Stimulated activated CD4-positive, alpha-beta T cell treated with anti-CD3 and anti-CD28 coated beads, TNF-alpha, amount 100 ng/mL, for 48 hours (primary cell): ENCODE data around the gene SPINT2.

Experiments
- DNase-seq, 3 donors: peaks; one replicate each; pipeline ENCODE4 v3.0.0-alpha.2; 2020; ENCODE audit warnings: low read depth in 3 of 3

The SPINT2 gene

GRCh38 chr19:38294090-38294489 lies 29.7 kb downstream of the SPINT2 start:
- DNase-seq = no peak

- no peak for DNase-seq
Observed at GRCh38 chr19:38298821-38299680, 34.7 kb downstream of the SPINT2 start.

- no peak for DNase-seq
Observed at GRCh38 chr19:38303517-38304351, 39.4 kb downstream of the SPINT2 start, which contains the start of gene C19orf33. TSS of gene C19orf33 (plus strand) at chr19:38304251. CDS start at chr19:38304262, 11 bp downstream.

- DNase-seq = no peak
Observed at GRCh38 chr19:38304352-38304865, 40.0 kb downstream of the SPINT2 start.

GRCh38 chr19:38304866-38305429 lies 40.6 kb downstream of the SPINT2 start:
- no peak for DNase-seq

GRCh38 chr19:38306236-38306635 lies 41.9 kb downstream of the SPINT2 start:
- DNase-seq = no peak

- no peak for DNase-seq
Observed at GRCh38 chr19:38307076-38307475, 42.7 kb downstream of the SPINT2 start.

GRCh38 chr19:38307597-38307996 lies 43.2 kb downstream of the SPINT2 start:
- DNase-seq = no peak

GRCh38 chr19:38308006-38308766 lies 43.8 kb downstream of the SPINT2 start:
- no peak for DNase-seq

GRCh38 chr19:38308926-38309614 lies 44.7 kb downstream of the SPINT2 start:
- DNase-seq = no peak

- DNase-seq = no peak
Observed at GRCh38 chr19:38309615-38310278, 45.4 kb downstream of the SPINT2 start.

GRCh38 chr19:38310279-38310670 lies 45.9 kb downstream of the SPINT2 start:
- no peak for DNase-seq

- no peak for DNase-seq
Observed at GRCh38 chr19:38310986-38311385, 46.6 kb downstream of the SPINT2 start.

GRCh38 chr19:38315657-38316476 lies 51.5 kb downstream of the SPINT2 start, which contains the start of gene YIF1B:
TSS of gene YIF1B (minus strand) at chr19:38315947. CDS start at chr19:38315917, 30 bp downstream.
- DNase-seq = peak; percentile 91 to 94 (median 94)

GRCh38 chr19:38316477-38317067 lies 52.2 kb downstream of the SPINT2 start:
- DNase-seq = no peak

- DNase-seq = no peak
Observed at GRCh38 chr19:38317104-38317612, 52.8 kb downstream of the SPINT2 start.

GRCh38 chr19:38318660-38319059 lies 54.3 kb downstream of the SPINT2 start:
- DNase-seq = no peak

- peak in 2 of 3 donors; percentile 28 for DNase-seq
Observed at GRCh38 chr19:38319421-38320258, 55.3 kb downstream of the SPINT2 start, which contains the start of gene KCNK6. TSS of gene KCNK6 (plus strand) at chr19:38319845. CDS start at chr19:38319951, 106 bp downstream.
